Neural cell (in vitro differentiated cells): Measurements from ENCODE around the gene SLFN14.

ENCODE experiments used
- CTCF ChIP-seq: fragments of 450-650 bp; IDR thresholded peaks from 2 replicates; pipeline ENCODE4 v1.5.1; 2014; ENCODE audit warnings: antibody characterized with exemption, mild to moderate bottlenecking, moderate library complexity; ENCODE audit not compliant: poor library complexity, severe bottlenecking
- EP300 ChIP-seq: fragments of 450-650 bp; conservative IDR thresholded peaks from 2 replicates; pipeline ENCODE4 v1.6.1; 2014; ENCODE audit warnings: antibody characterized with exemption, mild to moderate bottlenecking, moderate library complexity; ENCODE audit not compliant: poor library complexity, severe bottlenecking
- EZH2 ChIP-seq: fragments of 200-600, 300-800 bp; shearing (Covaris generic), sonication (generic); IDR thresholded peaks from 2 replicates; pipeline ENCODE4 v1.6.1; 2014; ENCODE audit warnings: antibody characterized with exemption, low read length, borderline replicate concordance, mild to moderate bottlenecking; ENCODE audit not compliant: insufficient read depth, poor library complexity, severe bottlenecking
- MXI1 ChIP-seq: fragments of 450-650 bp; conservative IDR thresholded peaks from 2 replicates; pipeline ENCODE4 v1.6.1; 2014; ENCODE audit warnings: antibody characterized with exemption, mild to moderate bottlenecking; ENCODE audit not compliant: poor library complexity, severe bottlenecking
- POLR2AphosphoS5 ChIP-seq: IDR thresholded peaks from 2 replicates; pipeline ENCODE4 v1.6.1; 2012
- SMC3 ChIP-seq: fragments of 450-650 bp; conservative IDR thresholded peaks from 2 replicates; pipeline ENCODE4 v1.6.1; 2014; ENCODE audit warnings: antibody characterized with exemption, mild to moderate bottlenecking, moderate library complexity; ENCODE audit not compliant: poor library complexity
- TAF1 ChIP-seq: IDR thresholded peaks from 2 replicates; pipeline ENCODE4 v1.6.1; 2012; ENCODE audit warnings: low read depth

- TF ChIP-seq CTCF (no peak), TAF1 (no peak), EZH2 (no peak), POLR2AphosphoS5 (no peak), MXI1 (no peak), SMC3 (no peak), EP300 (no peak)
Observed at GRCh38 chr17:35519906-35520442, 40.6 kb downstream of the SLFN14 start.
